Vagina (tissue), 2 donors: ENCODE measurements around the gene ZMIZ1. TPM values are rescaled to one million over a fixed set of nuclear protein-coding genes. Genes with fewer than 3 reads are reported as not detected.

Experiments used
- DNase-seq, 2 donors: peaks; one replicate each; pipeline ENCODE4 v3.0.0-alpha.2; 2017; ENCODE audit errors: extremely low spot score in 2 of 2
- H3K27ac ChIP-seq: fragments of 200-600 bp; sonication (generic); one replicate; pipeline ENCODE4 v1.5.1; 2019
- H3K27me3 ChIP-seq: fragments of 200-600 bp; sonication (generic); one replicate; pipeline ENCODE4 v1.5.1; 2019
- H3K36me3 ChIP-seq, 2 donors: fragments of 200-600 bp; sonication (generic); one replicate each; pipeline ENCODE4 v1.5.1; 2017 to 2019
- H3K4me1 ChIP-seq: fragments of 200-600 bp; sonication (generic); one replicate; pipeline ENCODE4 v1.5.1; 2019
- H3K4me3 ChIP-seq, 2 donors: fragments of 200-600 bp; sonication (generic); 1 replicate in 1 of 2; 2 replicates in 1 of 2; pipeline ENCODE4 v1.5.1; 2016 to 2019
- H3K9me3 ChIP-seq: fragments of 200-600 bp; sonication (generic); one replicate; pipeline ENCODE4 v1.5.1; 2019
- POLR2A ChIP-seq, 2 donors: fragments of 450-650 bp; IDR thresholded peaks; one replicate each; pipeline ENCODE4 v1.6.1; 2017; ENCODE audit warnings: antibody characterized with exemption in 2 of 2, mild to moderate bottlenecking in 2 of 2, moderate library complexity in 2 of 2
- POLR2AphosphoS5 ChIP-seq, 2 donors: sonication (generic); formaldehyde crosslinking; IDR thresholded peaks; one replicate each; pipeline ENCODE4 v1.9.0; 2017; ENCODE audit warnings: antibody characterized with exemption in 2 of 2, mild to moderate bottlenecking in 2 of 2, low read depth in 1 of 2; ENCODE audit not compliant: insufficient read depth in 1 of 2
- intact Hi-C: fragments of 100-400 bp; cut with DNase I; formaldehyde crosslinking; loops from one replicate; pipeline ENCODE4 v1.15.1; 2023
- total RNA-seq: library from RNA; depleted of rRNA; stranded (reverse); fragments of >200 nt; gene quantifications from one replicate; pipeline ENCODE4 v1.2.3, GENCODE V29; 2016
- TF ChIP-seq, protein P1 (sequence below), 3 experiments: fragments of 450-650 bp in 2 of 3; fragments of 200-600 bp in 1 of 3; sonication (generic) in 1 of 3; IDR thresholded peaks; one replicate each; pipeline ENCODE4 v1.5.1; 2017 to 2019; ENCODE audit warnings: antibody characterized with exemption in 3 of 3, mild to moderate bottlenecking in 2 of 3, moderate library complexity in 2 of 3

Gene ZMIZ1
- total RNA-seq, 1 donor from 2014 or later, result 61.4 TPM

DNA sequence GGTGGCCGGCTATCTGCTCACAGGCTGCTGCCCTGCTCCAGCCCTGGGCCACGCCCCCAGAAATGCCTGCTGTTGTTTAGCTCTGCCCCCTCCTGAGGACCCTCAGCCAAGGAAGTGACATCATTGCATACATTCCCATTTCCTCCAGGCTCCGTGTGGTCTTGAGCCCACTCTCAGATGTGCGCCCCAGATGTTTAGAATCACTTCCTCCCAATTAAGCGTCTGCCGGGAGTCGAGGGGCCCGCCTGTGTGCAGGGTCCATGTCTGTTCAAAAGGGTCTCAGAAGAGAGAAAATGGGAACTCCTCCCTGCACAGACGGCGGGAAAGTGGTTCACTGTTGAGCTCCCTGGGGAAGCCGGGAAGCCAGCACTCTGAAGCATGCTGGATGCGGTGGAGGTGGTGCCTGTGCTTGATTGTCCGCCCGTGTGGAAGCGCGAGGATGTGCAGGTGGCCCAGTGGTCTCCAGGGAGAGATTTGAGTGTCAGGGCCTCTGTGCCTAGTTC, 161.6 kb downstream of the ZMIZ1 start:
- H3K4me3 ChIP-seq, result no peak overlapping the region
- H3K27ac ChIP-seq, result no peak overlapping the region
- H3K9me3 ChIP-seq, result no peaks in the 10 kb centered on the region
- H3K27me3 ChIP-seq, result no peaks in the 10 kb centered on the region
- DNase-seq, result no peak
- TF ChIP-seq, protein P1, sequence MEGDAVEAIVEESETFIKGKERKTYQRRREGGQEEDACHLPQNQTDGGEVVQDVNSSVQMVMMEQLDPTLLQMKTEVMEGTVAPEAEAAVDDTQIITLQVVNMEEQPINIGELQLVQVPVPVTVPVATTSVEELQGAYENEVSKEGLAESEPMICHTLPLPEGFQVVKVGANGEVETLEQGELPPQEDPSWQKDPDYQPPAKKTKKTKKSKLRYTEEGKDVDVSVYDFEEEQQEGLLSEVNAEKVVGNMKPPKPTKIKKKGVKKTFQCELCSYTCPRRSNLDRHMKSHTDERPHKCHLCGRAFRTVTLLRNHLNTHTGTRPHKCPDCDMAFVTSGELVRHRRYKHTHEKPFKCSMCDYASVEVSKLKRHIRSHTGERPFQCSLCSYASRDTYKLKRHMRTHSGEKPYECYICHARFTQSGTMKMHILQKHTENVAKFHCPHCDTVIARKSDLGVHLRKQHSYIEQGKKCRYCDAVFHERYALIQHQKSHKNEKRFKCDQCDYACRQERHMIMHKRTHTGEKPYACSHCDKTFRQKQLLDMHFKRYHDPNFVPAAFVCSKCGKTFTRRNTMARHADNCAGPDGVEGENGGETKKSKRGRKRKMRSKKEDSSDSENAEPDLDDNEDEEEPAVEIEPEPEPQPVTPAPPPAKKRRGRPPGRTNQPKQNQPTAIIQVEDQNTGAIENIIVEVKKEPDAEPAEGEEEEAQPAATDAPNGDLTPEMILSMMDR (IDR thresholded peaks at IDR 0.05), result no peak
- intact Hi-C loops, result no loop called here
- H3K36me3 ChIP-seq, result peaks cover 0 to 14% of the 10 kb centered on the region in 2 donors
- peaks cover 29% of the 10 kb centered on the region for H3K4me1 ChIP-seq

DNA sequence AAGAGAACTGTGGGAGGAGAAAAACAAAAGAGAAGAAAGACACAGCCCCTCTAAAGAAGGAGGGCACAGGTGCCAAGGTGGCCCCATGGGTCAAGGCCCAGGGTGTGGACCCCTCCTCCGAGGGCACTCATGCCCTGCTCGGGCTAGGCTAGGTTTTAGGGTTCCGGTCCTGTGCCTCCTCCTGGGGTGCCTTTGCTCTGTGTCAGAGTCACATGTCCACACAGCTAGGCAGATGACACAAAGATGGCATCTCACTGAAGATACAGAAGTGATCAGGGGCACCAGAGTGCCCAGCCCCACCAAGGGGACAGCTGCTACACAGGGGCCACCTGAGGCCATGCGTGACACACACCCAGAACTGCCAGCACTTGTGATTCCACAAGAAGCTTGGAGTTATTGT, 162.1 kb downstream of the ZMIZ1 start:
- peaks cover 29% of the 10 kb centered on the region for H3K4me1 ChIP-seq
- TF ChIP-seq POLR2AphosphoS5 (IDR thresholded peaks at IDR 0.05; ENCODE audit: insufficient read depth in 1 of 2, low read depth in 1 of 2) (no peak), POLR2A (IDR thresholded peaks at IDR 0.05) (no peak)
- TF ChIP-seq, protein P1 (IDR thresholded peaks at IDR 0.05), result no peak
- no peaks in the 10 kb centered on the region for H3K9me3 ChIP-seq
- H3K27me3 ChIP-seq, result no peaks in the 10 kb centered on the region
- peaks cover 0 to 12% of the 10 kb centered on the region in 2 donors for H3K36me3 ChIP-seq
- no peak overlapping the region for H3K27ac ChIP-seq
- intact Hi-C loops, result no loop called here
- no peak overlapping the region for H3K4me3 ChIP-seq
- no peak for DNase-seq

DNA sequence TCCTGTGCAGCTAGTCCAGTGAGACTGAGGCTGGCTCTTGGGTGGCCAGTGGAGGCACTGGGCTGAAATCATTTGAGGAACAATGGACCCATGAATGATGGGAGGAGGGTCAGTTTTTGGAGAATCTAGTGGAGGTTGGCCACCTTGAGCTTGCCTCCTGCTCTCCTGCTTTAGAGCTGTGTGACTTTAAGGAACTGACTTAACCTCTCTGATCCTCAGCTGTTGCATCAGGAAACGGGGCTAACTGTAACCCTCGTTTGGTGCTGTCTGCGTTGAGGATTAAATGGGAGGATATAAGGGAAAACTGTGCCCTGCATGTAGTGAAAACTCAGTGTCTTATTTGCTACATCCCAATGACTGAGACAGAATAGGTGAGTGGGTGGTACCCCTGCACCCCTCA, 163.1 kb downstream of the ZMIZ1 start:
- Histone ChIP-seq H3K27ac (no peak overlapping the region), H3K4me1 (peaks cover 34% of the 10 kb centered on the region), H3K4me3 (no peak overlapping the region), H3K36me3 (peaks cover 0 to 6% of the 10 kb centered on the region in 2 donors), H3K9me3 (no peaks in the 10 kb centered on the region), H3K27me3 (no peaks in the 10 kb centered on the region)
- no peak for DNase-seq
- TF ChIP-seq POLR2AphosphoS5 (IDR thresholded peaks at IDR 0.05; ENCODE audit: insufficient read depth in 1 of 2, low read depth in 1 of 2), result no peak
- no peak for TF ChIP-seq POLR2A (IDR thresholded peaks at IDR 0.05)
- TF ChIP-seq, protein P1 (IDR thresholded peaks at IDR 0.05), result no peak
- intact Hi-C loops, result no loop called here

DNA sequence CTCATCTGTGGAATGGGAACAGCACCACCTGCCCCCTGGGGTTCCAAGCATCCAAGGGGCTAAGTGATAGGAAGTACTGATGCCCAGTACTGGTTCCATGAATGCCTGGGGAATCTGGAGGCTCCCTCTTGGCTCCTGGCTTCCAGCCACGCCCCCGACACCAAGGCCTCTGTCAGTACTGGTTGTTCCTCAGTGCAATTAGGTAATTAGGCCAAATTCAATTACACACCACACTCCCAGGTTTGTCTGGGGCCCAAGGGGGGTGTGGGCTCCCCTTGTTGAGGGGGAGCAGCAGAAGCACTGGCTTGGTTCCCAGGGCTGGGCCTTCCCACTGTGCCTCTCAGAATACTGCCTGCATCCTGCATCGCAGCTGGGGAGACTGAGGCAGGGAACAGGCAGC, 164.1 kb downstream of the ZMIZ1 start:
- Histone ChIP-seq H3K4me1 (peaks cover 43% of the 10 kb centered on the region), H3K27ac (no peak overlapping the region), H3K36me3 (peaks cover 0 to 6% of the 10 kb centered on the region in 2 donors), H3K4me3 (no peak overlapping the region), H3K27me3 (no peaks in the 10 kb centered on the region), H3K9me3 (no peaks in the 10 kb centered on the region)
- TF ChIP-seq, protein P1 (IDR thresholded peaks at IDR 0.05), result no peak
- TF ChIP-seq POLR2A (IDR thresholded peaks at IDR 0.05), result no peak
- no peak for TF ChIP-seq POLR2AphosphoS5 (IDR thresholded peaks at IDR 0.05; ENCODE audit: insufficient read depth in 1 of 2, low read depth in 1 of 2)
- DNase-seq, result no peak
- intact Hi-C loops, result no loop called here

DNA sequence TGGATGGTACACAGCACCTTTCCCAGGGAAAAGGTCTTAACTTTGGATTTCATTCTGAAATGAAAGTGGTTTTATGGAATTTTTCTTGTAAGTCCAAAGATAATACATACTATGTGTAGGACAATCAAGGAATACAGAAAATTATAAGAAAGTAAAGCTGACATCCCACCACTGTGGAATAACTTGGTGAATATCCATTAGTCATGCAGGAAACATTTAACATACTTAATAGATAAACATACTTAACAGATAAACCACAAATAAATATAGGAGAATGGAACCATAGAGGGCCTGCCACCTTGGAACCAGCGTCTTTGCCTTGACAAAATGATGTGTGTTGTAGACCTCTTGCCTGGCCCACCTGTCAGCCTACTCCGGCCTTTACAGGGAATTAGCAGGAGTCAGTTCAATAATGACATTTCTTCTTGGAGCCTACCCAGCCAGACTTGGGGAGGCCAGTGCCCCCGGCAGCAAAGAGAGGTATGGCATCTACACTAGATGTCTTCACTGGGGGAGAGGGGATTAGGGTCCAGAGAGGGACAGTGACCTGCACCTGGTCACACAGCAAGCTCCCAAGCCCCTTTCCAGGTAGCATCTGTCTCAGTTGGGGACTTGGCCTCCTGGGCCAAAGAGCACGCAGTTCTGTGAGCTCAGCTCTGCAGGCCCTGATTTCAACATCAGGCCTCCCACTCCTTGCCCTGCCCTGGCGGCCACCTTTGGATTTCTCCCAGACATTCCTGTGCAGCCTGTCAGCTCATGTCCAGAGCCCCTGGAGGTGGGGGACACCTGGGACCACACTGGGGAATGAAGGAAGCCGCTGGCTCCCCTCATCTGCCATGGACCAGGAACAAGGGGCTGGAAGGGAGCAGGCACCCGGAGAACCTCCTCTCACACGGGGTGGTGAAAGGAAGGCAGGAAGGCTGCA, 165.9 kb downstream of the ZMIZ1 start:
- H3K4me1 ChIP-seq, result peaks cover 47% of the 10 kb centered on the region
- intact Hi-C loops, result no loop called here
- no peak for DNase-seq

More for the DNA sequence above, 165.9 kb downstream of the ZMIZ1 start:
- Histone ChIP-seq H3K36me3 (no peaks in the 10 kb centered on the region), H3K27me3 (no peaks in the 10 kb centered on the region), H3K27ac (no peak overlapping the region), H3K4me3 (no peak overlapping the region), H3K9me3 (no peaks in the 10 kb centered on the region)
- TF ChIP-seq POLR2A (IDR thresholded peaks at IDR 0.05), result no peak
- no peak for TF ChIP-seq POLR2AphosphoS5 (IDR thresholded peaks at IDR 0.05; ENCODE audit: insufficient read depth in 1 of 2, low read depth in 1 of 2)
- TF ChIP-seq, protein P1 (IDR thresholded peaks at IDR 0.05), result no peak
